Endodermal cell (in vitro differentiated cells): Measurements from ENCODE around the gene ATP2B1. TPM values are rescaled to one million over a fixed set of nuclear protein-coding genes. Genes with fewer than 3 reads are reported as not detected.

Experiments
- DNase-seq: peaks from one replicate; pipeline ENCODE4 v3.0.0-alpha.2; 2017
- H3K27ac ChIP-seq: 2 replicates; pipeline ENCODE4 v1.5.1; 2013; ENCODE audit warnings: mild to moderate bottlenecking, low read depth, low read length, moderate library complexity
- H3K27me3 ChIP-seq: 2 replicates; pipeline ENCODE4 v1.6.1; 2013; ENCODE audit warnings: mild to moderate bottlenecking, low read length, moderate library complexity; ENCODE audit not compliant: insufficient read depth, control insufficient read depth, poor library complexity, severe bottlenecking
- H3K36me3 ChIP-seq: 2 replicates; pipeline ENCODE4 v1.7.0; 2013; ENCODE audit warnings: mild to moderate bottlenecking, low read length, moderate library complexity; ENCODE audit not compliant: control insufficient read depth, insufficient read depth
- H3K4me1 ChIP-seq: one replicate; pipeline ENCODE4 v1.7.0; 2013; ENCODE audit warnings: low read length; ENCODE audit not compliant: control insufficient read depth, insufficient read depth
- H3K4me3 ChIP-seq: 2 replicates; pipeline ENCODE4 v1.5.1; 2013; ENCODE audit warnings: mild to moderate bottlenecking, low read length, moderate library complexity
- H3K9ac ChIP-seq: 2 replicates; pipeline ENCODE4 v1.6.1; 2013; ENCODE audit warnings: mild to moderate bottlenecking, low read length, moderate library complexity; ENCODE audit not compliant: poor library complexity, severe bottlenecking; ENCODE audit errors: extremely low read depth
- H3K9me3 ChIP-seq: 2 replicates; pipeline ENCODE4 v1.6.1; 2013; ENCODE audit warnings: mild to moderate bottlenecking, low read length, moderate library complexity; ENCODE audit not compliant: control insufficient read depth
- H3K27ac Mint-ChIP-seq: 2 replicates; pipeline ENCODE4 v1.8.0; 2020; ENCODE audit warnings: mixed read lengths
- H3K27me3 Mint-ChIP-seq: 2 replicates; pipeline ENCODE4 v1.8.0; 2021; ENCODE audit warnings: mild to moderate bottlenecking, mixed read lengths; ENCODE audit not compliant: insufficient read depth
- H3K36me3 Mint-ChIP-seq: 2 replicates; pipeline ENCODE4 v1.8.0; 2020; ENCODE audit warnings: low read depth, mixed read lengths
- H3K4me1 Mint-ChIP-seq: 2 replicates; pipeline ENCODE4 v1.8.0; 2020; ENCODE audit warnings: mixed read lengths
- H3K4me3 Mint-ChIP-seq: 2 replicates; pipeline ENCODE4 v1.8.0; 2020; ENCODE audit warnings: mild to moderate bottlenecking, moderate library complexity, mixed read lengths
- H3K9me3 Mint-ChIP-seq: 2 replicates; pipeline ENCODE4 v1.8.0; 2020; ENCODE audit warnings: mild to moderate bottlenecking, mixed read lengths
- WGBS, 2 experiments: methylation state at CpG; one replicate each; pipeline versions ENCODE4 v1.1.5 to v1.1.7; 2013; ENCODE audit warnings: missing lambda C conversion rate in 2 of 2, mixed read lengths in 1 of 2; ENCODE audit not compliant: insufficient coverage in 1 of 2, insufficient read length in 1 of 2; 5-methylcytosine and 5-hydroxymethylcytosine counted together
- total RNA-seq, 2 donors: library from RNA; stranded (reverse); fragmentation: NEBNext Ultra II Directional in 1 of 2; extraction: Animal tissue kit (Norgen Biotek cat#: 25700) in 1 of 2; gene quantifications; 2 replicates in 1 of 2; 3 replicates in 1 of 2; pipeline ENCODE4 v1.2.1, GENCODE V29; 2021
- TF ChIP-seq, protein P1 (sequence below): fragments of 200-600 bp; sonication (generic); conservative IDR thresholded peaks from 2 replicates; pipeline ENCODE4 v1.5.0; 2021; ENCODE audit warnings: antibody characterized with exemption, mild to moderate bottlenecking

The ATP2B1 gene
- total RNA-seq, 2 donors from 2014 or later: 66.7 to 81.9 TPM

DNA sequence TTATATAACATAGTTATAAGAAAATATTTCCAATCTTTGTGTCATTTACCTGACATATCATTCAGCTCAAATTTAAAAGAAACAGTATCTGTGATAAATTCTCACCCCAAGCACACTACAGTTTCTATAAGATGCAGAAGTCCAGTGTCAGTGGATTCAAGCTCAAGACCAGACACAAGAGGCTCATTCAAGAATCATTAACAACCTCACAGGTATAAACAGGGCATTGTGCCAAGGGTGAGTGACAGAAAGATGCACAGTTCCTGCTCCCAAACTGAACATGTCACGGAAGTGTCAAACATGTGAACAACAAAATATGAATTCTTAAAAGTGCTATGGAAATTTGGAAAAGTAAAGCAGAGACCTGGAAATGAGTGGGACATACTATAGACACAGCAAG, 12.8 kb downstream of the ATP2B1 start:
- no peaks in the 10 kb centered on the region for H3K27me3 ChIP-seq
- no peak overlapping the region for H3K4me3 ChIP-seq
- Mint-ChIP-seq H3K36me3 (no peaks in the 10 kb centered on the region), H3K27me3 (no peaks in the 10 kb centered on the region), H3K27ac (peak overlapping the region; percentile 6), H3K4me3 (no peak overlapping the region), H3K9me3 (no peaks in the 10 kb centered on the region), H3K4me1 (peaks cover 8% of the 10 kb centered on the region)
- no peak overlapping the region for H3K27ac ChIP-seq
- H3K9ac ChIP-seq: no peak overlapping the region
- TF ChIP-seq, protein P1, sequence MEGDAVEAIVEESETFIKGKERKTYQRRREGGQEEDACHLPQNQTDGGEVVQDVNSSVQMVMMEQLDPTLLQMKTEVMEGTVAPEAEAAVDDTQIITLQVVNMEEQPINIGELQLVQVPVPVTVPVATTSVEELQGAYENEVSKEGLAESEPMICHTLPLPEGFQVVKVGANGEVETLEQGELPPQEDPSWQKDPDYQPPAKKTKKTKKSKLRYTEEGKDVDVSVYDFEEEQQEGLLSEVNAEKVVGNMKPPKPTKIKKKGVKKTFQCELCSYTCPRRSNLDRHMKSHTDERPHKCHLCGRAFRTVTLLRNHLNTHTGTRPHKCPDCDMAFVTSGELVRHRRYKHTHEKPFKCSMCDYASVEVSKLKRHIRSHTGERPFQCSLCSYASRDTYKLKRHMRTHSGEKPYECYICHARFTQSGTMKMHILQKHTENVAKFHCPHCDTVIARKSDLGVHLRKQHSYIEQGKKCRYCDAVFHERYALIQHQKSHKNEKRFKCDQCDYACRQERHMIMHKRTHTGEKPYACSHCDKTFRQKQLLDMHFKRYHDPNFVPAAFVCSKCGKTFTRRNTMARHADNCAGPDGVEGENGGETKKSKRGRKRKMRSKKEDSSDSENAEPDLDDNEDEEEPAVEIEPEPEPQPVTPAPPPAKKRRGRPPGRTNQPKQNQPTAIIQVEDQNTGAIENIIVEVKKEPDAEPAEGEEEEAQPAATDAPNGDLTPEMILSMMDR: no peak
- no peaks in the 10 kb centered on the region for H3K36me3 ChIP-seq
- 100% methylated on average over 1 of the region's 1 CpG for WGBS, 2 experiments
- H3K4me1 ChIP-seq: no peaks in the 10 kb centered on the region
- H3K9me3 ChIP-seq: no peaks in the 10 kb centered on the region
- DNase-seq: no peak

DNA sequence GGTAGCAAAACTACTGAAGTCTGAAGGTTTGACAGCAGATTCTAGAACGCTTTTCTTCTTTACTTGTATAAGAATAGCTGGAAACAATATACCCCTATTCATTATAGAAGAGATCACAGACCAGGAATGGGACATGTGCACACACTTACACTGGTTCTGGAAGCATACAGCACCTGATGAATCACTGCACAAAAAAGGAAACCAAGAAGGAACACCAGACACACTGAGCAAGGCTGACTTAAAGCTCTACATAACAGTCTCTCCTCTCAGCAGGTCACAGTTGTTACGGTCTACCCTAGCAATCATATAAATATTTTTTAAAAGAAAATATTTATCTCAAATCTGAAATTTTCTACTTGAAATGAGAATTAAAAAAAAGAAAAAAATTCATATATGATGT, 13.5 kb downstream of the ATP2B1 start:
- Mint-ChIP-seq H3K27me3 (no peaks in the 10 kb centered on the region), H3K27ac (no peak overlapping the region), H3K4me1 (peaks cover 8% of the 10 kb centered on the region), H3K36me3 (no peaks in the 10 kb centered on the region), H3K9me3 (no peaks in the 10 kb centered on the region), H3K4me3 (no peak overlapping the region)
- Histone ChIP-seq H3K36me3 (no peaks in the 10 kb centered on the region), H3K9ac (no peak overlapping the region), H3K9me3 (no peaks in the 10 kb centered on the region), H3K4me3 (no peak overlapping the region), H3K27ac (no peak overlapping the region), H3K27me3 (no peaks in the 10 kb centered on the region), H3K4me1 (no peaks in the 10 kb centered on the region)
- 100% methylated on average over 2 of the region's 2 CpGs; no CpG with 5 or more reads in 1 of the 2 experiments for WGBS, 2 experiments
- no peak for DNase-seq
- TF ChIP-seq, protein P1: no peak

DNA sequence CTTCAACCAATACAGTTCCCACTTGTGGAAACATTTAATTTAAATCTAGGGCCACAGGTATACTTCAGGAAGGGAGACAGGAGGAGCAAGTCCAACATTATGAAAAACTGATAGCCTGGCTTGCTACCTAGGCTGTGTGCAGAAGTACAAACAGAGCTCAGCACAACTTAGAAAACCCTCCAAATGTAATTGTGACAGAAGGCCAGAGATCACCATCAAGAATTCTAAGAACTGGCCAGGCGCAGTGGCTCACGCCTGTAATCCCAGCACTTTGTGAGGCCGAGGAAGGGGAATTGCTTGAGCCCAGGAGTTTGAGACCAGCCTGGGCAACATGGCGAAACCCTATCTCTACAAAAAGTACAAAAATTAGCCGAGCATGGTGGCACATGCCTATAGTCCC, 14.1 kb downstream of the ATP2B1 start:
- WGBS, 2 experiments: 91 to 94% methylated on average over 1 to 5 of the region's 5 CpGs
- Mint-ChIP-seq H3K4me1 (peaks cover 8% of the 10 kb centered on the region), H3K36me3 (no peaks in the 10 kb centered on the region), H3K27ac (no peak overlapping the region), H3K4me3 (no peak overlapping the region), H3K27me3 (no peaks in the 10 kb centered on the region), H3K9me3 (no peaks in the 10 kb centered on the region)
- TF ChIP-seq, protein P1: no peak
- H3K9me3 ChIP-seq: no peaks in the 10 kb centered on the region
- no peak for DNase-seq
- H3K36me3 ChIP-seq: no peaks in the 10 kb centered on the region
- H3K27me3 ChIP-seq: no peaks in the 10 kb centered on the region
- no peaks in the 10 kb centered on the region for H3K4me1 ChIP-seq
- no peak overlapping the region for H3K9ac ChIP-seq
- H3K4me3 ChIP-seq: no peak overlapping the region
- H3K27ac ChIP-seq: no peak overlapping the region
